ENCODE results near the gene TAS2R1. TPM values are rescaled to one million over a fixed set of nuclear protein-coding genes. Genes with fewer than 3 reads are reported as not detected.

TAS2R1 gene
- total RNA-seq, 1 experiment from 2014 or later = not detected

- no peaks in the 10 kb centered on the region for H4K20me1 ChIP-seq (ENCODE audit: insufficient read depth)
- no peaks in the 10 kb centered on the region for H3K36me3 ChIP-seq (ENCODE audit: control insufficient read depth in 1 of 2, insufficient read depth in 2 of 2, low read length in 2 of 2)
- H3K4me2 ChIP-seq (ENCODE audit: low read length) = no peak overlapping the region
- no peak overlapping the region for H3K9ac ChIP-seq (ENCODE audit: low read length)
- H2AFZ ChIP-seq (ENCODE audit: low read depth, low read length, poor library complexity, severe bottlenecking) = no peak overlapping the region
- H3K9me3 ChIP-seq (ENCODE audit: control insufficient read depth in 1 of 2, insufficient read depth in 1 of 2, low read depth in 1 of 2, low read length in 2 of 2) = peaks cover 0 to 7% of the 10 kb centered on the region in 2 experiments; a peak in 2 of 4 replicates
- TF ChIP-seq ZFX (IDR thresholded peaks at IDR 0.05) (no peak), JUND (IDR thresholded peaks at IDR 0.05) (no peak), EZH2phosphoT487 (IDR thresholded peaks at IDR 0.05; ENCODE audit: borderline replicate concordance) (no peak), REST (IDR thresholded peaks at IDR 0.05; ENCODE audit: low read depth) (no peak), ELF1 (IDR thresholded peaks at IDR 0.05; ENCODE audit: borderline replicate concordance, low read depth) (no peak), FOSL1 (IDR thresholded peaks at IDR 0.05; ENCODE audit: low read depth) (no peak), SP1 (IDR thresholded peaks at IDR 0.05; ENCODE audit: low read depth) (no peak), POLR2A (IDR thresholded peaks at IDR 0.05; ENCODE audit: borderline replicate concordance, extremely low read depth, insufficient read depth, insufficient read length) (no peak), YY1 (IDR thresholded peaks at IDR 0.05; ENCODE audit: extremely low read depth, insufficient replicate concordance, low read depth, low read length) (no peak), ZNF274 (IDR thresholded peaks at IDR 0.05; ENCODE audit: low read depth, low read length) (no peak), POLR2AphosphoS5 (IDR thresholded peaks at IDR 0.05; ENCODE audit: low read depth, low read length) (no peak)
- TF ChIP-seq, protein P1, sequence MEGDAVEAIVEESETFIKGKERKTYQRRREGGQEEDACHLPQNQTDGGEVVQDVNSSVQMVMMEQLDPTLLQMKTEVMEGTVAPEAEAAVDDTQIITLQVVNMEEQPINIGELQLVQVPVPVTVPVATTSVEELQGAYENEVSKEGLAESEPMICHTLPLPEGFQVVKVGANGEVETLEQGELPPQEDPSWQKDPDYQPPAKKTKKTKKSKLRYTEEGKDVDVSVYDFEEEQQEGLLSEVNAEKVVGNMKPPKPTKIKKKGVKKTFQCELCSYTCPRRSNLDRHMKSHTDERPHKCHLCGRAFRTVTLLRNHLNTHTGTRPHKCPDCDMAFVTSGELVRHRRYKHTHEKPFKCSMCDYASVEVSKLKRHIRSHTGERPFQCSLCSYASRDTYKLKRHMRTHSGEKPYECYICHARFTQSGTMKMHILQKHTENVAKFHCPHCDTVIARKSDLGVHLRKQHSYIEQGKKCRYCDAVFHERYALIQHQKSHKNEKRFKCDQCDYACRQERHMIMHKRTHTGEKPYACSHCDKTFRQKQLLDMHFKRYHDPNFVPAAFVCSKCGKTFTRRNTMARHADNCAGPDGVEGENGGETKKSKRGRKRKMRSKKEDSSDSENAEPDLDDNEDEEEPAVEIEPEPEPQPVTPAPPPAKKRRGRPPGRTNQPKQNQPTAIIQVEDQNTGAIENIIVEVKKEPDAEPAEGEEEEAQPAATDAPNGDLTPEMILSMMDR (IDR thresholded peaks at IDR 0.05 in 2 of 3, conservative IDR thresholded peaks at IDR 0.05 in 1 of 3; ENCODE audit: borderline replicate concordance in 1 of 3, insufficient read depth in 1 of 3, low read depth in 2 of 3, low read length in 2 of 3) = no peak
- H3K4me1 ChIP-seq (ENCODE audit: control insufficient read depth in 1 of 2, insufficient read depth in 2 of 2, low read length in 2 of 2) = no peaks in the 10 kb centered on the region
- RAD21 ChIA-PET (ENCODE audit: low non-redundant PET in 1 of 2, low total read pairs in 2 of 2, uncharacterized antibody in 2 of 2, unreplicated experiment in 2 of 2) = no interaction called here
- no TSS peak for BruUV-seq (replicated peaks)
- no peak overlapping the region for H3K27ac ChIP-seq (ENCODE audit: low read depth, low read length)
- intact Hi-C loops (cut with micrococcal nuclease) = no loop called here
- ATAC-seq = no peak
- no peaks in the 10 kb centered on the region for H3K27me3 ChIP-seq (ENCODE audit: insufficient read depth, low read length)
- H3K4me3 ChIP-seq (replicated peaks in 1 of 2; ENCODE audit: low read depth in 1 of 2, low read length in 2 of 2) = no peak overlapping the region
- H3K79me2 ChIP-seq (ENCODE audit: insufficient read depth, low read length) = no peaks in the 10 kb centered on the region
- POLR2A ChIA-PET = no interaction called here
- H3K9me2 ChIP-seq (ENCODE audit: insufficient read depth) = no peaks in the 10 kb centered on the region
- CTCF ChIA-PET = no interaction called here
- no peak for DNase-seq (ENCODE audit: low read depth, low spot score)
These were observed 3.2 kb downstream of the TAS2R1 start for GRCh38 chr5:9626955-9627354.

Measured in HCT116 (cell line).